ENCODE measurements around the gene RPS26. TPM values are rescaled to one million over a fixed set of nuclear protein-coding genes. Genes with fewer than 3 reads are reported as not detected.
A peak's percentile ranks its signal among the peaks of the same experiment; 100 is the strongest.

Gene RPS26
- total and polyA plus RNA-seq, 9 of the 15 experiments (the other 6 are each of a cell fraction or from before 2014, with no cell fraction given) = 70.2 to 1,589 (median 852) TPM

DNA sequence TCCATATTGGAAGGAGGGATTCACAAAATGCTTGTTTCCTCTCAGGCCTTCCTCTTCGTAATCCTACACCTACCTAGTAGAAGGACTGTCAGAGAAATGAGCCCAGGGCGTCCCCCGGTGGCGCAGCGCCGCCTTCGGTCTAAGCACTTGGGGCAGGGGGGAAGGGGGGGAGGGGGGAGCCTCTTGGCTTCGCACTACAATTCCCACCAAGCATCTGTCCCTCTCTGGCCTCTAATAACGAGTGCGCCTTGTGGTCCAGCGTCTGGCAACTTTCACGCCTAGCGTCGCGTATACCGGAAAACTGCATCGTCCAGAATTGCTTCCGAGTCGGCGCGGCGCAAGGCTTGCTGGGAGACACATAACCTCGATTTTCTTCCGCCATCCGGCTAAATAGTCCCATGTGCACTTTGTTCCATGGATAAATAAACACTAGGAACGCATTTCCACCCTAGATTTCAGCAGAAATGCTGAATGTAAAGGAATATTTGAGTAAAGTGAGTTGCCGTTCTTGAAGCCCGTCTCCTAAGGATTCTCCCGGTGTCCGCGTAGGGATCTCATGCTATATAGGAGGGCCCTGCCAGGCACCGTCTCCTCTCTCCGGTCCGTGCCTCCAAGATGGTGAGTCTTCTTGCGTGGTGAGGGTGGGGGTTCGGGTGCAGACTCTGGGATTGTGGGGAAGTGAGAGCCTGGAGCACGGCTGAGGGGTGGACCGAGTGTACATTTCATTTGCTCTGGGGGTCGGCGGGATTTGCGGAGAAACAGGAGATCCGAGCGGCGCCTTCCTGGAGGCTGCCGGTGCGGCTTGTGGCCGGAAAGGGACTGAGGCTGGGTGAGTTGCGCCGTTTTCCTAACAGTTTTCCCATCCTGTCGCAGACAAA lies at the start of gene RPS26 (continued):
- TF ChIP-seq ZFPM2 (CRISPR knock-in tag; IDR thresholded peaks at IDR 0.05) (0 out of 2 replicates have a peak, but pooled peaks have one; percentile 28), SOX6 (IDR thresholded peaks at IDR 0.05) (peak; percentile 62), MEF2A (IDR thresholded peaks at IDR 0.05; ENCODE audit: control insufficient read depth, low read depth, low read length) (no peak), KDM1A (IDR thresholded peaks at IDR 0.05) (0 out of 4 replicates have a peak, but pooled peaks of 1 of the 2 experiments have one; percentile 12), SPI1 (IDR thresholded peaks at IDR 0.05; ENCODE audit: borderline replicate concordance, low read depth, low read length) (peak; percentile 63; the same call in 1 of the 2 replicates), PML (IDR thresholded peaks at IDR 0.05; ENCODE audit: low read length) (peak; percentile 96), EHMT2 (IDR thresholded peaks at IDR 0.05) (no peak), NCOA1 (IDR thresholded peaks at IDR 0.05; ENCODE audit: low read depth) (peak; percentile 79), CBX5 (IDR thresholded peaks at IDR 0.05; ENCODE audit: borderline replicate concordance, low read depth) (no peak), SMAD4 (CRISPR knock-in tag; conservative IDR thresholded peaks at IDR 0.05) (peak; percentile 89), JUND (IDR thresholded peaks at IDR 0.05; ENCODE audit: borderline replicate concordance, low read depth, low read length) (peak; percentile 50; the same call in 1 of the 2 replicates), JUND (tag; IDR thresholded peaks at IDR 0.05; ENCODE audit: borderline replicate concordance, low read depth, low read length) (peak; percentile 83; the same call in 2 of the 3 replicates), ZNF830 (CRISPR knock-in tag; IDR thresholded peaks at IDR 0.05) (0 out of 2 replicates have a peak, but pooled peaks have one; percentile 4), HDAC1 (IDR thresholded peaks at IDR 0.05) (peak; percentile 89 to 93), KAT8 (IDR thresholded peaks at IDR 0.05; ENCODE audit: low read depth) (0 out of 2 replicates have a peak, but pooled peaks have one; percentile 63), ZNF354B (CRISPR knock-in tag; IDR thresholded peaks at IDR 0.05) (no peak), ZNF644 (tag; IDR thresholded peaks at IDR 0.05; ENCODE audit: low read depth) (peak; percentile 37; the same call in 1 of the 2 replicates), ZNF717 (CRISPR knock-in tag; IDR thresholded peaks at IDR 0.05) (no peak), ZKSCAN8 (CRISPR knock-in tag; IDR thresholded peaks at IDR 0.05) (0 out of 2 replicates have a peak, but pooled peaks have one; percentile 24), EGR1 (conservative IDR thresholded peaks at IDR 0.05) (no peak), ZNF134 (CRISPR knock-in tag; conservative IDR thresholded peaks at IDR 0.05) (no peak), HDAC2 (IDR thresholded peaks at IDR 0.05) (peak; percentile 80)
- TF ChIP-seq, protein P1, sequence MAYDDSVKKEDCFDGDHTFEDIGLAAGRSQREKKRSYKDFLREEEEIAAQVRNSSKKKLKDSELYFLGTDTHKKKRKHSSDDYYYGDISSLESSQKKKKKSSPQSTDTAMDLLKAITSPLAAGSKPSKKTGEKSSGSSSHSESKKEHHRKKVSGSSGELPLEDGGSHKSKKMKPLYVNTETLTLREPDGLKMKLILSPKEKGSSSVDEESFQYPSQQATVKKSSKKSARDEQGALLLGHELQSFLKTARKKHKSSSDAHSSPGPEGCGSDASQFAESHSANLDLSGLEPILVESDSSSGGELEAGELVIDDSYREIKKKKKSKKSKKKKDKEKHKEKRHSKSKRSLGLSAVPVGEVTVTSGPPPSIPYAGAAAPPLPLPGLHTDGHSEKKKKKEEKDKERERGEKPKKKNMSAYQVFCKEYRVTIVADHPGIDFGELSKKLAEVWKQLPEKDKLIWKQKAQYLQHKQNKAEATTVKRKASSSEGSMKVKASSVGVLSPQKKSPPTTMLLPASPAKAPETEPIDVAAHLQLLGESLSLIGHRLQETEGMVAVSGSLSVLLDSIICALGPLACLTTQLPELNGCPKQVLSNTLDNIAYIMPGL (CRISPR knock-in tag; IDR thresholded peaks at IDR 0.05) = peak; percentile 78
- TF ChIP-seq, protein P2, sequence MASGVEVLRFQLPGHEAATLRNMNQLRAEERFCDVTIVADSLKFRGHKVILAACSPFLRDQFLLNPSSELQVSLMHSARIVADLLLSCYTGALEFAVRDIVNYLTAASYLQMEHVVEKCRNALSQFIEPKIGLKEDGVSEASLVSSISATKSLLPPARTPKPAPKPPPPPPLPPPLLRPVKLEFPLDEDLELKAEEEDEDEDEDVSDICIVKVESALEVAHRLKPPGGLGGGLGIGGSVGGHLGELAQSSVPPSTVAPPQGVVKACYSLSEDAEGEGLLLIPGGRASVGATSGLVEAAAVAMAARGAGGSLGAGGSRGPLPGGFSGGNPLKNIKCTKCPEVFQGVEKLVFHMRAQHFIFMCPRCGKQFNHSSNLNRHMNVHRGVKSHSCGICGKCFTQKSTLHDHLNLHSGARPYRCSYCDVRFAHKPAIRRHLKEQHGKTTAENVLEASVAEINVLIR (CRISPR knock-in tag; IDR thresholded peaks at IDR 0.05) = peak; percentile 80
- TF ChIP-seq, protein P3, sequence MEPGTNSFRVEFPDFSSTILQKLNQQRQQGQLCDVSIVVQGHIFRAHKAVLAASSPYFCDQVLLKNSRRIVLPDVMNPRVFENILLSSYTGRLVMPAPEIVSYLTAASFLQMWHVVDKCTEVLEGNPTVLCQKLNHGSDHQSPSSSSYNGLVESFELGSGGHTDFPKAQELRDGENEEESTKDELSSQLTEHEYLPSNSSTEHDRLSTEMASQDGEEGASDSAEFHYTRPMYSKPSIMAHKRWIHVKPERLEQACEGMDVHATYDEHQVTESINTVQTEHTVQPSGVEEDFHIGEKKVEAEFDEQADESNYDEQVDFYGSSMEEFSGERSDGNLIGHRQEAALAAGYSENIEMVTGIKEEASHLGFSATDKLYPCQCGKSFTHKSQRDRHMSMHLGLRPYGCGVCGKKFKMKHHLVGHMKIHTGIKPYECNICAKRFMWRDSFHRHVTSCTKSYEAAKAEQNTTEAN (CRISPR knock-in tag; IDR thresholded peaks at IDR 0.05) = no peak
